Measurements from ENCODE around the gene ETS1.

DNA sequence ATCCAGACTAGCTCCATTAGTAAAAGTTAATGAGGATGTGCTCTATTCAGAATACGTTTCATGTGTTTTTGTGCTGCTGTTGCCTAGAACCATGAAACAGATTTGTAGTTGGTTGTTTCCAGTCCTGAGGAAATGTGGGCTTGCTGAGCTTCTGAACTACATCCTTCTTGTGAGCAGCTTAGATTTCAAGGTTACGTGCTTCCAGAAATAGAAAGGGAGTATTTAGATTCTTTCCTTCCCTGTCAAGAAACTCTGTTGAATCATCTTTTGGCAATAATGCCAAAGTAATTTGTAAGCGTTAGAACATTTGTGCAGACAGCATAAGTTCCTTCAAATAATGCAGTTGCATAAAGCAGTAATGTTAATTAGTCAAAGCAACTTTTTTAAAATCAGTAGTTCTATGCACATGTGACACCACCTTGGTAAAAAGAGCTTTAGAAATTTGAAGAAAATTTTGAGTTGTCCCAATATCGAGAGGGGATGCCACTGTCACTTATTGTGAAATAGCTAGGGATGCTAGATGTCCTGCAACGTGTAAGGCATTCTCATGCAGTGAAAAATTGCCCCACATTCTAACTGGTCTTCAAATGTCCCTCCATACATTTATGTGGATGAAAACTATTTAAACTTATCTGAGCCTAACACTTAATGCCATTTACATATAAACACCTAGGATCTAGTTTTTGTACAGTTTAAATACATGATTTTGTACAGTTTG, 169.6 kb downstream of the ETS1 start:
- TF ChIP-seq, protein P1, sequence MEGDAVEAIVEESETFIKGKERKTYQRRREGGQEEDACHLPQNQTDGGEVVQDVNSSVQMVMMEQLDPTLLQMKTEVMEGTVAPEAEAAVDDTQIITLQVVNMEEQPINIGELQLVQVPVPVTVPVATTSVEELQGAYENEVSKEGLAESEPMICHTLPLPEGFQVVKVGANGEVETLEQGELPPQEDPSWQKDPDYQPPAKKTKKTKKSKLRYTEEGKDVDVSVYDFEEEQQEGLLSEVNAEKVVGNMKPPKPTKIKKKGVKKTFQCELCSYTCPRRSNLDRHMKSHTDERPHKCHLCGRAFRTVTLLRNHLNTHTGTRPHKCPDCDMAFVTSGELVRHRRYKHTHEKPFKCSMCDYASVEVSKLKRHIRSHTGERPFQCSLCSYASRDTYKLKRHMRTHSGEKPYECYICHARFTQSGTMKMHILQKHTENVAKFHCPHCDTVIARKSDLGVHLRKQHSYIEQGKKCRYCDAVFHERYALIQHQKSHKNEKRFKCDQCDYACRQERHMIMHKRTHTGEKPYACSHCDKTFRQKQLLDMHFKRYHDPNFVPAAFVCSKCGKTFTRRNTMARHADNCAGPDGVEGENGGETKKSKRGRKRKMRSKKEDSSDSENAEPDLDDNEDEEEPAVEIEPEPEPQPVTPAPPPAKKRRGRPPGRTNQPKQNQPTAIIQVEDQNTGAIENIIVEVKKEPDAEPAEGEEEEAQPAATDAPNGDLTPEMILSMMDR (IDR thresholded peaks at IDR 0.05), result no peak
- TF ChIP-seq POLR2A (IDR thresholded peaks at IDR 0.05), result no peak

Measured in Peyer's patch (tissue), 4 donors.